Left forelimb (tissue), 1 donor: ENCODE measurements around the gene PRKCE.

Experiments used
- DNase-seq: peaks from one replicate; pipeline ENCODE4 v3.0.0-alpha.2; 2018; ENCODE audit warnings: low spot score

PRKCE gene

GRCh38 chr2:46077522-46078107 lies 426.1 kb downstream of the PRKCE start:
- DNase-seq: no peak

- DNase-seq: no peak
Measured at GRCh38 chr2:46079985-46080560, 428.6 kb downstream of the PRKCE start.

- no peak for DNase-seq
Measured at GRCh38 chr2:46082531-46083485, 431.3 kb downstream of the PRKCE start.

- DNase-seq: no peak
Measured at GRCh38 chr2:46086578-46087070, 435.1 kb downstream of the PRKCE start.

- DNase-seq: no peak
Measured at GRCh38 chr2:46087492-46087891, 436.0 kb downstream of the PRKCE start.

- no peak for DNase-seq
Measured at GRCh38 chr2:46091004-46091403, 439.5 kb downstream of the PRKCE start.

- no peak for DNase-seq
Measured at GRCh38 chr2:46091961-46092667, 440.6 kb downstream of the PRKCE start.

GRCh38 chr2:46094689-46095088 lies 443.2 kb downstream of the PRKCE start:
- DNase-seq: no peak

GRCh38 chr2:46095830-46096229 lies 444.4 kb downstream of the PRKCE start:
- DNase-seq: no peak

- DNase-seq: no peak
Measured at GRCh38 chr2:46096260-46096659, 444.8 kb downstream of the PRKCE start.

GRCh38 chr2:46097714-46098480 lies 446.4 kb downstream of the PRKCE start:
- DNase-seq: no peak

- no peak for DNase-seq
Measured at GRCh38 chr2:46098621-46099062, 447.2 kb downstream of the PRKCE start.

- no peak for DNase-seq
Measured at GRCh38 chr2:46101557-46102220, 450.2 kb downstream of the PRKCE start.

GRCh38 chr2:46106690-46107089 lies 455.2 kb downstream of the PRKCE start:
- no peak for DNase-seq

- no peak for DNase-seq
Measured at GRCh38 chr2:46114996-46115395, 463.5 kb downstream of the PRKCE start.

GRCh38 chr2:46116150-46116549 lies 464.7 kb downstream of the PRKCE start:
- DNase-seq: no peak

- no peak for DNase-seq
Measured at GRCh38 chr2:46116553-46116991, 465.1 kb downstream of the PRKCE start.

- DNase-seq: no peak
Measured at GRCh38 chr2:46117379-46117778, 465.9 kb downstream of the PRKCE start.

GRCh38 chr2:46117994-46118393 lies 466.5 kb downstream of the PRKCE start:
- no peak for DNase-seq

- DNase-seq: no peak
Measured at GRCh38 chr2:46118656-46119371, 467.3 kb downstream of the PRKCE start.
